Esophagus squamous epithelium (tissue), 5 donors: ENCODE data around the gene SEC61A2. TPM values are rescaled to one million over a fixed set of nuclear protein-coding genes. Genes with fewer than 3 reads are reported as not detected.

ENCODE experiments used
- DNase-seq: peaks from one replicate; lab custom pipeline; 2025; lab: John Stamatoyannopoulos, UW
- H3K27ac ChIP-seq, 4 donors: fragments of 200-600 bp; sonication (generic); one replicate each; pipeline ENCODE4 v1.5.1; 2016 to 2019; ENCODE audit warnings: mild to moderate bottlenecking in 1 of 4
- H3K27me3 ChIP-seq, 4 donors: fragments of 200-600 bp; sonication (generic); 1 replicate in 3 of 4; 2 replicates in 1 of 4; pipeline versions ENCODE4 v1.5.1 to v1.6.0; 2017 to 2021; ENCODE audit warnings: antibody characterized with exemption in 1 of 4
- H3K36me3 ChIP-seq, 3 donors: fragments of 200-600 bp; sonication (generic); one replicate each; pipeline ENCODE4 v1.5.1; 2016 to 2019
- H3K4me1 ChIP-seq, 3 donors: fragments of 200-600 bp; sonication (generic); one replicate each; pipeline ENCODE4 v1.5.1; 2017 to 2019
- H3K4me3 ChIP-seq, 4 donors: fragments of 200-600 bp; sonication (generic); 1 replicate in 3 of 4; 2 replicates in 1 of 4; pipeline ENCODE4 v1.5.1; 2016 to 2019; ENCODE audit warnings: mild to moderate bottlenecking in 2 of 4, moderate library complexity in 1 of 4
- H3K9me3 ChIP-seq, 3 donors: fragments of 200-600 bp; sonication (generic); one replicate each; pipeline ENCODE4 v1.5.1; 2016 to 2019
- CTCF ChIP-seq, 6 experiments: fragments of 450-650 bp in 4 of 6; fragments of 200-600 bp in 2 of 6; sonication (generic) in 2 of 6; IDR thresholded peaks; one replicate each; pipeline ENCODE4 v1.5.1; 2016 to 2019; ENCODE audit warnings: antibody characterized with exemption in 6 of 6, mild to moderate bottlenecking in 4 of 6, moderate library complexity in 4 of 6
- POLR2A ChIP-seq, 4 donors: fragments of 450-650 bp; IDR thresholded peaks; one replicate each; pipeline ENCODE4 v1.6.1; 2017; ENCODE audit warnings: antibody characterized with exemption in 4 of 4, mild to moderate bottlenecking in 4 of 4, moderate library complexity in 3 of 4
- WGBS, 2 donors: methylation state at CpG; one replicate each; pipeline ENCODE4 v1.1.5; 2018; 5-methylcytosine and 5-hydroxymethylcytosine counted together
- intact Hi-C: fragments of 100-400 bp; cut with DNase I; formaldehyde crosslinking; loops from one replicate; pipeline ENCODE4 v1.15.0; 2022
- total RNA-seq, 4 donors: library from RNA; depleted of rRNA; stranded (reverse); fragments of >200 nt; gene quantifications; one replicate each; pipeline ENCODE4 v1.1.0, GENCODE V29; 2016
- donor health status: DM: yes; HTN: yes; CAD: no.

The SEC61A2 gene
- total RNA-seq, 4 donors from 2014 or later = 1.2 to 5.0 (median 4.3) TPM

- TF ChIP-seq CTCF (IDR thresholded peaks at IDR 0.05) (no peak), POLR2A (IDR thresholded peaks at IDR 0.05) (no peak)
- 3 to 7% methylated on average over 27 of the region's 27 CpGs for WGBS, 2 donors
- DNase-seq = no peak
- H3K36me3 ChIP-seq = peaks cover 0 to 35% (median 0%) of the 10 kb centered on the region in 3 donors
- H3K4me1 ChIP-seq = peaks cover 21 to 62% (median 28%) of the 10 kb centered on the region in 3 donors
- intact Hi-C loops = no loop called here
- no peaks in the 10 kb centered on the region for H3K9me3 ChIP-seq
- H3K27me3 ChIP-seq = no peaks in the 10 kb centered on the region
- H3K27ac ChIP-seq = peak overlapping the region; percentile 76 to 96 (median 90)
- H3K4me3 ChIP-seq = peak overlapping the region; percentile 56 to 95 (median 80)
These were observed 65.3 kb downstream of the SEC61A2 start for GRCh38 chr10:12194752-12195271.

- DNase-seq = no peak
- H3K4me1 ChIP-seq = peaks cover 21 to 62% (median 28%) of the 10 kb centered on the region in 3 donors
- H3K4me3 ChIP-seq = peak overlapping the region; percentile 56 to 95 (median 80)
- no peak for TF ChIP-seq CTCF (IDR thresholded peaks at IDR 0.05)
- intact Hi-C loops = no loop called here
- H3K9me3 ChIP-seq = no peaks in the 10 kb centered on the region
- H3K27ac ChIP-seq = peak overlapping the region; percentile 76 to 96 (median 90)
- 1 to 2% methylated on average over 12 of the region's 12 CpGs for WGBS, 2 donors
- H3K27me3 ChIP-seq = no peaks in the 10 kb centered on the region
- H3K36me3 ChIP-seq = peaks cover 0 to 39% (median 0%) of the 10 kb centered on the region in 3 donors
These were observed 65.8 kb downstream of the SEC61A2 start for GRCh38 chr10:12195281-12195602.

- Histone ChIP-seq H3K9me3 (no peaks in the 10 kb centered on the region), H3K4me3 (peak within 1 kb of the TSS; percentile 56 to 95 (median 80)), H3K36me3 (peaks cover 0 to 45% (median 0%) of the 10 kb centered on the region in 3 donors), H3K4me1 (peaks cover 21 to 62% (median 28%) of the 10 kb centered on the region in 3 donors), H3K27ac (peak within 1 kb of the TSS; percentile 76 to 96 (median 90)), H3K27me3 (no peaks in the 10 kb centered on the region)
- WGBS, 2 donors = 0% methylated on average over 44 to 45 of the region's 62 CpGs
- DNase-seq = peak; percentile 44
- intact Hi-C loops = no loop called here
- TF ChIP-seq CTCF (IDR thresholded peaks at IDR 0.05) (peak in 1 of 6 experiments; percentile 11), POLR2A (IDR thresholded peaks at IDR 0.05) (peak in 1 of 4 donors; percentile 32)
These were observed 66.4 kb downstream of the SEC61A2 start, which contains the start of the genes CDC123 and NUDT5 for GRCh38 chr10:12195603-12196506. TSS of gene CDC123 (plus strand) at chr10:12196188. CDS start at chr10:12196246, 58 bp downstream. TSS of gene NUDT5 (minus strand) at chr10:12195891. CDS start at chr10:12186291, 9,600 bp downstream.

GRCh38 chr10:12196531-12197211 is 67.2 kb downstream of the SEC61A2 start:
- no peaks in the 10 kb centered on the region for H3K27me3 ChIP-seq
- WGBS, 2 donors = 8 to 9% methylated on average over 14 to 15 of the region's 15 CpGs
- intact Hi-C loops = no loop called here
- peak overlapping the region; percentile 76 to 96 (median 90) for H3K27ac ChIP-seq
- H3K4me3 ChIP-seq = peak overlapping the region; percentile 56 to 95 (median 80)
- TF ChIP-seq POLR2A (IDR thresholded peaks at IDR 0.05) (no peak), CTCF (IDR thresholded peaks at IDR 0.05) (no peak)
- H3K9me3 ChIP-seq = no peaks in the 10 kb centered on the region
- H3K4me1 ChIP-seq = peaks cover 21 to 59% (median 28%) of the 10 kb centered on the region in 3 donors
- no peak for DNase-seq
- peaks cover 0 to 47% (median 0%) of the 10 kb centered on the region in 3 donors for H3K36me3 ChIP-seq
